Mesodermal cell (in vitro differentiated cells): ENCODE measurements around the gene LSAMP.
"Not testable (repeated sequence)": the region's sequence is repeated elsewhere in the genome, so short reads cannot be mapped to it uniquely, and the experiment has no call there.

Experiments used
- H3K27ac ChIP-seq: 2 replicates; pipeline ENCODE4 v1.7.0; 2013; ENCODE audit warnings: mild to moderate bottlenecking, low read depth, low read length, moderate library complexity; ENCODE audit not compliant: severe bottlenecking
- H3K36me3 ChIP-seq: 2 replicates; pipeline ENCODE4 v1.7.1; 2013; ENCODE audit warnings: mild to moderate bottlenecking, low read length, moderate library complexity; ENCODE audit not compliant: control insufficient read depth, insufficient read depth
- H3K4me1 ChIP-seq: one replicate; pipeline ENCODE4 v1.7.1; 2013; ENCODE audit warnings: mild to moderate bottlenecking, low read length; ENCODE audit not compliant: insufficient read depth, control insufficient read depth, poor library complexity, severe bottlenecking
- H3K4me3 ChIP-seq: 2 replicates; pipeline ENCODE4 v1.7.0; 2013; ENCODE audit warnings: low read length, control low read depth, mild to moderate bottlenecking; ENCODE audit not compliant: insufficient read depth, poor library complexity, severe bottlenecking; ENCODE audit errors: extremely low read depth
- H3K9me3 ChIP-seq: 2 replicates; pipeline ENCODE4 v1.7.1; 2013; ENCODE audit warnings: mild to moderate bottlenecking, low read length, moderate library complexity; ENCODE audit not compliant: control insufficient read depth
- WGBS, 2 experiments: methylation state at CpG; one replicate each; pipeline ENCODE4 v1.1.5; 2013; ENCODE audit warnings: missing lambda C conversion rate in 2 of 2; ENCODE audit not compliant: insufficient coverage in 2 of 2; 5-methylcytosine and 5-hydroxymethylcytosine counted together

LSAMP gene

DNA sequence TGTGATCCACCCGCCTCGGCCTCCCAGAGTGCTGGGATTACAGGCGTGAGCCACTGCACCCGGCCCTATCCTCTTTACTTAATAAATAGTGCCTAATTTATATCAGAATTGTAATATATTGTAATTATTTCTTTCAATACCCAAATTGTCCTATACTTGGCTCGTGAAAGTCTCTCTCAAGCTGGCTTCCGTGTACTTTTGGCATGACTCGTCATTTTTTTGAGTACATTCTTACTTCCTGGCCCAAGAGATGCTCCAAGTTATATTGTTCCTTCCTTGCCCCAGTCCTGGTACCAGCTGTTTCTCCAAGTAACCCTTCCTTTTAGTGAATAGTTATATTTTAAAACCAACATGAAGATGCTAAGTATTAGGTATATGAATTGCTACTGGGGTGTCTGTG is 366.7 kb downstream of the LSAMP start:
- Histone ChIP-seq H3K9me3 (no peaks in the 10 kb centered on the region), H3K4me1 (no peaks in the 10 kb centered on the region), H3K4me3 (no peak overlapping the region), H3K36me3 (no peaks in the 10 kb centered on the region), H3K27ac (no peak overlapping the region)
- 95% methylated on average over 3 of the region's 7 CpGs for WGBS, 2 experiments

DNA sequence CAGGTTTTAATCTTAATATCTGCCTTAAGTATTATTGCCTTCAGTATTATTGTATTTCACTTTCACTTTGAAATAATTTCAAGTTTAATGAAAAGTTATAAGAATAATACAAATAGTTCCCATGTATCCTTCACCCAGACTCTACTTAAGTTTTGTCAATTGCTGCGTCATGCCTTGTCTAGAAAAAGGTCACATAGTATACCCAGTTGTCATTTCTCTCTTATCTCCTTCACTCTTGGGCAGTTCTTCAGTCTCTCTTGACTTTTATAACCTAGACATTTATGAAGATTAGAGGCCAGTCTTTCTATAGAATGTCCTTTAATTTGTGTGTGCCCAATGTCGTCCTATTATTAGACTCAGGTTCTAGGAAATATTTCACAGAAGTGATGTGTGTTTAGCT is 367.7 kb downstream of the LSAMP start:
- H3K36me3 ChIP-seq: no peaks in the 10 kb centered on the region
- WGBS, 2 experiments: 100% methylated on average over 1 of the region's 2 CpGs
- no peaks in the 10 kb centered on the region for H3K9me3 ChIP-seq
- no peaks in the 10 kb centered on the region for H3K4me1 ChIP-seq
- no peak overlapping the region for H3K27ac ChIP-seq
- no peak overlapping the region for H3K4me3 ChIP-seq

DNA sequence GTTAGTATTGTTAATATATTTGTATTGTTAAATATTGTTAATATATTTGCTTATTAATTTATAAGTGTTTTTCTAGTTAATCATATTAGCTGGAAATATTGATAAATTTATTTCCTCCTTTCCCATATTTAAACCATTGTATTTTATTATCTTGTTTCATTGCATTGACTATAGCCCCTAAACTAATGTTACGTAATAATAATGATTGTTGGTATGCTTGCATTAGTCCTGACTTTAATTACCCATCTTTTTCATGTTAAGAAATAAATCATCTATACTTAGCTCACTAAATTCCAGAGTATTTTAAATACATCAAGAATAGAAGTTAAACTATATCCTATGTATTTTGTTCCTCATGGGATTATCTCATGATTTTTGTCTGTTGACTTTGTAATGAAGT is 368.2 kb downstream of the LSAMP start:
- Histone ChIP-seq H3K36me3 (no peaks in the 10 kb centered on the region), H3K27ac (no peak overlapping the region), H3K4me1 (no peaks in the 10 kb centered on the region), H3K9me3 (no peaks in the 10 kb centered on the region), H3K4me3 (no peak overlapping the region)
- no CpG with 5 or more reads among the region's 1 CpG for WGBS, 2 experiments

DNA sequence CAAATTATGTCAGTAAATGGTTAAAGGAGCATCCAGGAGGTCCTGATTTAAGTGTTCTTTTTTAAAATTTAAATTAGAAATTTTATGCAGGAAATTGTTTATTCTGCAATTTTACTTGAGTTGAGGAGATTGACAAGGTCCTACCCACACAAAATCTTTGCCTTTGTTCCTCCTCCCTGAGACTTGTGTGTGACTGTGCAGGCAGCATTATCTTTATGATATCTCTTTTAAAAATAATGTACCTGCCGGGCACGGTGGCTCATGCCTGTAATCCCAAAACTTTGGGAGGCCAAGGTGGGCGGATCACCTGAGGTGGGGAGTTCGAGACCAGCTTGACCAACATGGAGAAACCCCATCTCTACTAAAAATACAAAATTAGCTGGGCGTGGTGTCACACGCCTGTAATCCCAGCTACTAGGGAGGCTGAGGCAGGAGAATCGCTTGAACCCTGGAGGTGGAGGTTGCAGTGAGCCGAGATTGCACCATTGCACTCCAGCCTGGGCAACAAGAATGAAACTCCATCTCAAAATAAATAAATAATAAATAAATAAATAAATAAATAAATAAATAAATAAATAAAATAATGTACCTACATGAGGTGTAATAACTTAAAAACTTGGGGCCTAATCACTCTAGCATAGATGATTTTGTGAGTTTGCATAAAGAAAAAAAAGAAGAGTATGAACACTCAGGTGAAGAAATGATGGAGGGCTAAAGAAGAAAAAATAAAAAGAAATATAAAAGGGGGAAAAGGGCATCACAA is 374.6 kb downstream of the LSAMP start:
- H3K9me3 ChIP-seq, H3K27ac ChIP-seq, H3K36me3 ChIP-seq, H3K4me1 ChIP-seq, H3K4me3 ChIP-seq: not testable (repeated sequence)
- WGBS, 2 experiments: 80% methylated on average over 1 of the region's 8 CpGs; no CpG with 5 or more reads in 1 of the 2 experiments

DNA sequence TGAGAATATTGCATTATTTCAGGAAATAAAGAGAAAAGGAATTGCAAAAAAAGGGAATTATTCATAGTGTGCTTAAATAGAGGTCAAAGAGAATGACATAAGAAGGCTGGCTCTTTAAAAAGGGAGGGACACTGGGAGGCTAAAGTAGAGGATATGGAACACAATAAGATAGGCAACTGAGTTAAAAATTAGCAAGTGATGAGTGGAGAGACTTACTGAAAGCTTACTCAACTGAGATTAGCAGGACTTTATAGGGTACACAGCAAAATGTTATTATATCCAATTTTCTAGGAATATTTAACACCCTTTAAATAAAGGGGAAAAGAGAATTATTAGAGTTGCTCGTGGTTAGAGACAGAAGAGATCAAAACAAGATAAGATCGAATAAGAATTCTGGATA is 375.2 kb downstream of the LSAMP start:
- WGBS, 2 experiments: 96 to 97% methylated on average over 2 of the region's 2 CpGs
- Histone ChIP-seq H3K4me3 (no peak overlapping the region), H3K27ac (no peak overlapping the region), H3K36me3 (no peaks in the 10 kb centered on the region), H3K4me1 (no peaks in the 10 kb centered on the region), H3K9me3 (no peaks in the 10 kb centered on the region)

DNA sequence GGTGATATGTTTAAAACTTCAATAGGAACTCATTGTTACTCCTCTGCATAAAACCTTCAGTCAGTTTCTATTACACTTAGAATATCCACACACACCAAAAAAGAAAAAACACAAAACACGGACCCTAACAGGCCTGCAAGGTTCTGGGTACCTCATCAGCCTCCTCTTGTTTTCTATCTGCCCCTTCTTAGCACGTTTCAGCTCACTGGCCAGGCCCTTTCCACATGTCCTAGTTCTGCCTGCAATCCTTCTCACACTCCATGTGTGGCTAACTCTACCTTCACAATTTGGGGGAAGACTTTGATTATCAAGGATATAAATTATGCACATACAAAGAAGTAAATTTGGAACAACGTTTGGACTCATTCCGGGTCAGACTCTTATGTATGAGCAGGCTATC is 376.3 kb downstream of the LSAMP start:
- Histone ChIP-seq H3K4me3 (no peak overlapping the region), H3K36me3 (no peaks in the 10 kb centered on the region), H3K9me3 (no peaks in the 10 kb centered on the region), H3K27ac (no peak overlapping the region), H3K4me1 (no peaks in the 10 kb centered on the region)
- 95 to 100% methylated on average over 3 to 4 of the region's 4 CpGs for WGBS, 2 experiments

DNA sequence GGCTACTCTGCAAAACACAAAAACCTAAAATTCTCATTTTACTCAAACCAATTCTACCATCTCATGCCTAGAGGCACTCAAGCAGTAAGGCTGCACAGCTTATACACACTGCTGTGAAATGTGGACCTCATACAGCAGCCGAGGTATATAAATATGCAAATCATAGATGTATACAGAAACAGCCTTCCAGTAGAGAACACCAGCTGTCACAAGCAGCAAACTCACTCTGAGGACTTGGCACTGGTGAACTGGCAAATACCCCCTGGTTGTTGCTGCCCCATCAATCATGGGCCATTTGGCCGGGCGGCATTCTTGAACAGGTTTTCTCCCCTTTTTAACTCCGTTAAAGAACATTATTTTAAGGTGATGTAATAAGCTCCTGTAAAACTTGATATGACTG is 378.0 kb downstream of the LSAMP start:
- no peaks in the 10 kb centered on the region for H3K4me1 ChIP-seq
- whole genome bisulfite sequencing, 2 experiments: 86% methylated on average over 1 of the region's 4 CpGs; no CpG with 5 or more reads in 1 of the 2 experiments

DNA sequence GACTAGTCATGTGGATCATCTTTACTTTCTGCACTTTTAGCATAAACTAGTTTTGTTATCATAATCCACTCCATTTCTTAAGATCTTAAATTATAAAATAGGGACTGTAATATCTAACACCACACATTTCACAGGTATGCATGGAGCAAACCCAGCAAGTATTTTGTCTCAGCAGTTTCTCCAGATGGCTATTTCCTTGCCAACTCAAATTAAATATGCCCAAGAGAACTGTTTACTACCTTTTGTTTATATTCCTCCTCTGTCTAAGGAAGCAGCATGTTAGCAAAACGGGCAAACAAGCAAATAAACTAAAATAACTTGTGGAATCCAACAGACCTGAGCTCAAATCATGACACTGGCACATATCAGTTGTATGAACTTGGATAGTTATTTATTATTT is 379.8 kb downstream of the LSAMP start:
- Histone ChIP-seq H3K4me3 (no peak overlapping the region), H3K27ac (no peak overlapping the region), H3K9me3 (no peaks in the 10 kb centered on the region), H3K4me1 (no peaks in the 10 kb centered on the region), H3K36me3 (no peaks in the 10 kb centered on the region)
- WGBS, 2 experiments: 100% methylated on average over 1 of the region's 1 CpG; no CpG with 5 or more reads in 1 of the 2 experiments

More for the DNA sequence above, 378.0 kb downstream of the LSAMP start:
- Histone ChIP-seq H3K9me3 (no peaks in the 10 kb centered on the region), H3K36me3 (no peaks in the 10 kb centered on the region), H3K4me3 (no peak overlapping the region), H3K27ac (no peak overlapping the region)

DNA sequence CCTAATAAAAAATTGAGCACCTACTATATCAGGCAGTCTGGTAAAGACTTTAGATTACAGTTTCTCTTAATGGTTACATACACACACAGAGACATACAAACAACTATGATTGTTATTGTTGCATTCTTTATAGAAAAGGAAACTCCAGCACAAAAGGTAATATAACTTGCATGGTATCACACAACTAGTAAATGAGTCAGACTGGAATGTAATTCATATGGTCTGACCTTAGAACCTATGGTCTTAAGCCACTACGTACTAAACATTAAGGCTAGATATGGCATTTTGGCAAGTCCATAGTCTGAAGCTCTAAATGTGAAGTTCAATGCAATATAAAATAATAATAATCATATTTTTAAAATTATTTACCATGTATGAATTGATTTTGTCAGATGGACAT is 380.6 kb downstream of the LSAMP start:
- H3K36me3 ChIP-seq: no peaks in the 10 kb centered on the region
- WGBS, 2 experiments: 100% methylated on average over 1 of the region's 1 CpG; no CpG with 5 or more reads in 1 of the 2 experiments
- no peak overlapping the region for H3K27ac ChIP-seq
- no peaks in the 10 kb centered on the region for H3K4me1 ChIP-seq
- H3K9me3 ChIP-seq: no peaks in the 10 kb centered on the region
- no peak overlapping the region for H3K4me3 ChIP-seq

DNA sequence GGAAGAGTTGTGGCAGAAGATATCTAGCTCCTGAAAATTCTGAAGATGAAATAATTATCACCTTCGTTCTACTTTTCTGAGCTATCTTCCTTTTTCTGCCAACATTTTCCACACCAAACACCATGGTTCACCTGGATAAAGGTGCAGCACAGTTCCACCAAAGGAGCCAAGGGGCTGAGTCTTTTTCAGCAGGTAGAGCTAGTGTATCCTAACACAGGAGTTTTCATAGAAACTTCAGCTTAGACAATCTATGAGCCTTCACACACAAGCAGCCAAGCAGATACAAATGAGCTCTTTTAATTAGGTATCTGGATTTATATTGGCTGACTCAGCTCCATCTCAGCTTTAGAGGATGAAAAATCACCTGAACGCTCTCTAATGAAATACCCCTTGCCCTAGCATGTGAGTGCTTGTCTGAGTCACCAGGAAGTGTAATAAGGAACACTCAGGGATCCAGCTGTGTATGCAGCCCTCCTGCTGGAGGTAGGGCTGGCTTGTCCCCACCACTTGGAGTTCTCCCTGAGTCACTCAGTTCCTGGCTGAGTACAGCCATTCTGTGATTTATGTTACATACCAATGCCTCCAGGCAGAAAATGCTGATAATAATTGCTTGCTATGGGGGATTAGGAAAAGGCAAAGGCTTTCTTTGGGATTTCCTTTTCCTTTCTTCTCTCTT is 385.7 kb downstream of the LSAMP start:
- peak overlapping the region; percentile 25 for H3K27ac ChIP-seq
- H3K36me3 ChIP-seq: no peaks in the 10 kb centered on the region
- peaks cover 6% of the 10 kb centered on the region for H3K4me1 ChIP-seq
- H3K4me3 ChIP-seq: no peak overlapping the region
- no peaks in the 10 kb centered on the region for H3K9me3 ChIP-seq
- 20 to 100% methylated on average over 1 of the region's 2 CpGs for WGBS, 2 experiments

DNA sequence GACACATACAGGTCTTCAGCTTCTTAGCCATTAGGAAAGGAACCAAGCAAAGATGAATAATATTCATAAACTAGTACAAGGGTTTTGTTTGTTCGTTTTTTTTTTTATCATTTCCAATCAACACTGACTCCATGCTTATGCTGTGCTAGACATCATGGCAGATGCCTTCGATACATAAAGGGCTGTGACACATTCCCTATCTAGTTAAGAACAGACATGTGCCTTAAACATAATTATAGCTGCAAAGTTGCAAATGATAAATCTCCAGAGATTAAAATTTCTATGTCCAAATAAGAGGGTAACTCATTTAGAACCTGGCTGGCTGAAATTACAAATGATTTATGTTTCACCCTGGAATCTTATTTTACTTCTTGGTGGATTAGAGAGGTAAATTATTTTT is 386.4 kb downstream of the LSAMP start:
- Histone ChIP-seq H3K9me3 (no peaks in the 10 kb centered on the region), H3K27ac (no peak overlapping the region), H3K4me3 (no peak overlapping the region), H3K36me3 (no peaks in the 10 kb centered on the region), H3K4me1 (peaks cover 6% of the 10 kb centered on the region)
- no CpG with 5 or more reads among the region's 2 CpGs for WGBS, 2 experiments
